Kidney (tissue), 14 donors: ENCODE measurements around the gene NOS1. TPM values are rescaled to one million over a fixed set of nuclear protein-coding genes. Genes with fewer than 3 reads are reported as not detected.
A peak's percentile ranks its signal among the peaks of the same experiment; 100 is the strongest.

ENCODE experiments used
- DNase-seq, 5 donors: peaks; one replicate each; pipeline ENCODE4 v3.0.0-alpha.2; 2013 to 2020
- FAIRE-seq: peaks from 2 replicates; lab custom pipeline; 2012; peaks lifted over from hg19 to GRCh38; lab: Jason Lieb, UNC
- H3K27ac ChIP-seq, 2 donors: one replicate each; pipeline ENCODE4 v1.7.0; 2013; ENCODE audit warnings: low read depth in 2 of 2, low read length in 2 of 2, inconsistent platforms in 1 of 2
- H3K27me3 ChIP-seq: one replicate; pipeline ENCODE4 v1.7.1; 2013; ENCODE audit warnings: low read length, inconsistent platforms; ENCODE audit not compliant: control insufficient read depth, insufficient read depth
- H3K36me3 ChIP-seq, 3 donors: one replicate each; pipeline versions ENCODE4 v1.7.0 to v1.7.1; 2013; ENCODE audit warnings: low read length in 3 of 3, control low read depth in 1 of 3, inconsistent platforms in 1 of 3; ENCODE audit not compliant: insufficient read depth in 3 of 3, control insufficient read depth in 2 of 3
- H3K4me1 ChIP-seq, 3 donors: one replicate each; pipeline versions ENCODE4 v1.7.0 to v1.7.1; 2013; ENCODE audit warnings: low read length in 3 of 3, inconsistent platforms in 1 of 3, low read depth in 1 of 3; ENCODE audit not compliant: control insufficient read depth in 2 of 3, insufficient read depth in 2 of 3
- H3K4me3 ChIP-seq, 3 donors: one replicate each; pipeline versions ENCODE4 v1.7.0 to v1.8.1; 2013; ENCODE audit warnings: low read length in 3 of 3, control low read depth in 1 of 3, inconsistent platforms in 1 of 3
- H3K9ac ChIP-seq, 3 donors: one replicate each; pipeline versions ENCODE4 v1.7.0 to v1.7.1; 2013; ENCODE audit warnings: low read length in 3 of 3, control low read depth in 1 of 3, inconsistent platforms in 1 of 3
- H3K9me3 ChIP-seq, 3 donors: one replicate each; pipeline versions ENCODE4 v1.7.0 to v1.7.1; 2013; ENCODE audit warnings: low read length in 3 of 3, control low read depth in 1 of 3, inconsistent platforms in 1 of 3; ENCODE audit not compliant: control insufficient read depth in 2 of 3, insufficient read depth in 1 of 3
- CTCF ChIP-seq: IDR thresholded peaks from 3 replicates; pipeline ENCODE4 v1.5.1; 2012; ENCODE audit warnings: mild to moderate bottlenecking, moderate library complexity, borderline replicate concordance; ENCODE audit not compliant: insufficient read depth; ENCODE audit errors: extremely low read depth
- intact Hi-C: fragments of 100-400 bp; cut with DNase I; formaldehyde crosslinking; loops from one replicate; pipeline ENCODE4 v1.11.1; 2022
- polyA plus RNA-seq: library from polyadenylated mRNA; stranded (reverse); fragments of 350-450 nt; fragmentation: Illumina TruSeq; extraction: RNeasy Lipid Tissue Mini Kit (QIAGEN cat#74804); gene quantifications from one replicate; pipeline ENCODE4 v1.2.3, GENCODE V29; 2014; ENCODE audit warnings: low read depth, low replicate concordance; ENCODE audit not compliant: insufficient read depth
- total RNA-seq: library from RNA; stranded (reverse); fragmentation: NEBNext Ultra II Directional; extraction: Animal tissue kit (Norgen Biotek cat#: 25700); gene quantifications from one replicate; pipeline ENCODE4 v1.2.1, GENCODE V29; 2021
- donor health status: control.
- donor health status: control.
- donor health status: control.
- donor health status: control.
- donor health status: control.
- donor health status: DM: yes; HTN: yes; CAD: no.
- donor health status: Normal renal cell carcinoma (clear cell type).

The NOS1 gene
- total and polyA plus RNA-seq, 2 donors from 2014 or later: 1.3 to 6.5 TPM

- H3K9ac ChIP-seq: no peak overlapping the region
- no peak overlapping the region for H3K4me3 ChIP-seq
- no peaks in the 10 kb centered on the region for H3K36me3 ChIP-seq
- no peaks in the 10 kb centered on the region for H3K4me1 ChIP-seq
- no peak overlapping the region for H3K27ac ChIP-seq
- intact Hi-C loops: no loop called here
- FAIRE-seq: no peak
- DNase-seq: no peak
- no peak for TF ChIP-seq CTCF
- H3K9me3 ChIP-seq: no peaks in the 10 kb centered on the region
- peaks cover 30% of the 10 kb centered on the region for H3K27me3 ChIP-seq
Observed at GRCh38 chr12:117363953-117364486, 2.6 kb upstream of the NOS1 start.

GRCh38 chr12:117363056-117363662 lies 1.7 kb upstream of the NOS1 start:
- peaks cover 37% of the 10 kb centered on the region for H3K27me3 ChIP-seq
- FAIRE-seq: no peak
- intact Hi-C loops: no loop called here

GRCh38 chr12:117362391-117362790 lies 965 bp upstream of the NOS1 start:
- H3K9ac ChIP-seq: no peak overlapping the region
- no peaks in the 10 kb centered on the region for H3K9me3 ChIP-seq
- DNase-seq: peak in 1 of 5 donors; percentile 10
- FAIRE-seq: no peak
- intact Hi-C loops: no loop called here
- H3K27me3 ChIP-seq: peaks cover 44% of the 10 kb centered on the region
- H3K27ac ChIP-seq: no peak overlapping the region
- no peaks in the 10 kb centered on the region for H3K4me1 ChIP-seq
- TF ChIP-seq CTCF: no peak
- H3K4me3 ChIP-seq: no peak overlapping the region
- no peaks in the 10 kb centered on the region for H3K36me3 ChIP-seq

More at GRCh38 chr12:117363056-117363662, 1.7 kb upstream of the NOS1 start:
- no peak overlapping the region for H3K4me3 ChIP-seq
- no peaks in the 10 kb centered on the region for H3K36me3 ChIP-seq
- no peak overlapping the region for H3K9ac ChIP-seq
- no peaks in the 10 kb centered on the region for H3K4me1 ChIP-seq
- no peaks in the 10 kb centered on the region for H3K9me3 ChIP-seq
- DNase-seq: no peak
- H3K27ac ChIP-seq: no peak overlapping the region
- TF ChIP-seq CTCF: no peak
